GM19035 (cell line): Measurements from ENCODE around the gene FDPS.

Experiments
- ATAC-seq: cut with Tn5 transposase; IDR thresholded peaks from one replicate; pipeline ENCODE4 v1.9.1; 2021; ENCODE audit not compliant: unreplicated experiment

Gene FDPS

GRCh38 chr1:155352631-155353030, 44.0 kb downstream of the FDPS start:
- ATAC-seq = no peak

GRCh38 chr1:155360051-155360450, 51.4 kb downstream of the FDPS start:
- no peak for ATAC-seq
